ENCODE results near the gene MRPL36.
"Not testable (repeated sequence)": the region's sequence is repeated elsewhere in the genome, so short reads cannot be mapped to it uniquely, and the experiment has no call there.

The MRPL36 gene

DNA sequence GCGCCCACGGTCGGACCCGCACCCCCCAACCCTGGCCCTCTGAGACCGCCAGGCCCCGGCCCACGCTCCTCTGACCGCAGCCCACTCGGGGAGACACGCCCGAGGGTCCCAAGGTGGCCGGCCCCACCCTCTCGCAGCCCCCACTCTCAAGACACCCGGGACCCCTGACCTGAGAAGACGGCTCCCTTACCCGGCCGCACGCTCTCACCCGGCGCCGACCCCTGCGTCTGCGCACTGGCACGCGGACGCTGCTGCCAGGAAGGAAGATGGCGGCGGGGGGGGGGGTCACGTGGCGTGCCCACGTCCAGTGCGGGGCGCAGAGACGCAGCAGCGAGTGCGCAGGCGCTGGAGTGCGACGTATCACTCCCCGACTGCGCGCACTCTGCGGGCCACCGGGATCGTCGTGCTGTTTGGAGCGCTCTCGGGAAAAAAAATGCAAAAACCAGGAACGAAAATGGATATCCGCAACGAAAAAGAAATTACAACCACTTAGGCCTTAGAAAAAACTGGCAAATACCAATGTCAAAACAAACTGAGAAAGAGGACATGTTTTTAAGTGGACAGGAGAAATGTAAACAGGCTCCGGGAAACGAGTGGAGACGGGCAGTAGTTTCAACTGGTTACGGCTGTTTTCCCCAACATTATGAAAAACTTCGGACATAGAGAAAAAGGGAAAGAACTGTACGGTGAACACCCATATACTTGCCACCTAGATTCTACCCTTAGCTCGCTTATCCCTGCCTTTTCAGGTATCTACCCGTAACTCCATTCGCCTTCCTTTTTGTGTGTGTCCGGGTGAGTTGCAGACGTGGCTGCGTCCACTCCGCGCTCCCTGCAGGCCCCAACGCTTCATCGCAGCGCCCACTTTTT lies at the start of gene MRPL36:
MRPL36 (minus strand) TSS at position 236 of the 870 bp plus-strand sequence. CDS start 902 bp downstream, outside the sequence.
- DNase-seq (ENCODE audit: low read depth, low spot score) = no peak
- TF ChIP-seq POLR2AphosphoS5 (IDR thresholded peaks at IDR 0.05; ENCODE audit: borderline replicate concordance, low read depth, low read length) (peak; percentile 88), FOXP2 (optimal IDR thresholded peaks at IDR 0.05; ENCODE audit: control extremely low read depth, extremely low read length, insufficient read depth) (no peak)
- peaks cover 43% of the 10 kb centered on the region for H3K36me3 ChIP-seq (ENCODE audit: insufficient read depth, low read length)
- H3K9me3 ChIP-seq (ENCODE audit: low read depth, low read length) = no peaks in the 10 kb centered on the region
- H3K27ac ChIP-seq = peak within 1 kb of the TSS; percentile 65
- peak within 1 kb of the TSS; percentile 93 for H3K4me3 ChIP-seq
- H3K9ac ChIP-seq (ENCODE audit: insufficient read length) = peak within 1 kb of the TSS; percentile 89

DNA sequence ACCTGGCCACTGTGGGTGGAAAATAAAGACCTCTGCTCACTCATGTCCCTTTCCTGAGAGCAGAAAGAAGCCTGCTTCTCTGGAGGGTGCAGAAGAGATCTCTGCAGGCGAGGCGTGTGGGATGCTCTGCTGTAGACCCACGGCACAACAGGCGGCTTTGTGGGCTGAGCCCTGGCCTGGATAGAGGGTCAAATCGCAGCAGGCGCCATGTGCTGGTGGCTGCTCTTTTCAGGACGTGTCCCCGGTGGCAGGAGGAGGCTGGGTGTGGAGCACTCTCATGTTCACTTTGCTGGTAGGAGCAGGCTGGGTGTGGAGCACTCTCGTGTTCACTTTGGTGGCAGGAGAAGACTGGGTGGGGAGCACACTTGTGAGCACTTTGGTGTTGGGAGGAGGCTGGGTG lies 48.0 kb upstream of the MRPL36 start:
- no peak for DNase-seq (ENCODE audit: low read depth, low spot score)

DNA sequence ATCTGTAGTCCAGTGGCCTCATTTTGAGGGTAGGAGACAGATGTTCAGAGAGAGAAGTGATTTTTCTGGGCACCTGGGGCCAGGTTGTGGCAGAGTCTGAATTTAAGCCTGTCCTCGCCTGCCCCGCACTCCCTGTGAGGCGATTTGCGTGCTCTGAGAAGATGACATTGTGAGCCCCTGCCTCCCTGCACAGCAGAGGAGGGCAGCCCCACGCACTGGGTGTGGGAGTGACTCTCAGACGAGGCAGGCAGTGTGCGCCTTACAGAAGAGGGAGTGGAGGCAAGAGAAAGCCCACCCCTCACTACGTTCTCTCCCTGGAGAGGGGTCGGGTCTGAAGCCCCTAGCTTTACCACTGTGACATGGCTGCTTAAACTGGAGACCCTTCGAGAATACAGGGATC lies 47.4 kb upstream of the MRPL36 start:
- DNase-seq (ENCODE audit: low read depth, low spot score) = no peak
- Histone ChIP-seq H3K9me3 (ENCODE audit: low read depth, low read length) (no peaks in the 10 kb centered on the region), H3K36me3 (ENCODE audit: insufficient read depth, low read length) (no peaks in the 10 kb centered on the region), H3K9ac (ENCODE audit: insufficient read length) (no peak overlapping the region), H3K27ac (no peak overlapping the region), H3K4me3 (no peak overlapping the region)
- TF ChIP-seq EZH2 (IDR thresholded peaks at IDR 0.05) (no peak), FOXP2 (optimal IDR thresholded peaks at IDR 0.05; ENCODE audit: control extremely low read depth, extremely low read length, insufficient read depth) (no peak), POLR2AphosphoS5 (IDR thresholded peaks at IDR 0.05; ENCODE audit: borderline replicate concordance, low read depth, low read length) (no peak)

More for the DNA sequence above, 48.0 kb upstream of the MRPL36 start:
- Histone ChIP-seq H3K4me3 (no peak overlapping the region), H3K9me3 (ENCODE audit: low read depth, low read length) (no peaks in the 10 kb centered on the region), H3K27ac (no peak overlapping the region), H3K36me3 (ENCODE audit: insufficient read depth, low read length) (no peaks in the 10 kb centered on the region), H3K9ac (ENCODE audit: insufficient read length) (no peak overlapping the region)
- TF ChIP-seq POLR2AphosphoS5 (IDR thresholded peaks at IDR 0.05; ENCODE audit: borderline replicate concordance, low read depth, low read length) (no peak), EZH2 (IDR thresholded peaks at IDR 0.05) (no peak), FOXP2 (optimal IDR thresholded peaks at IDR 0.05; ENCODE audit: control extremely low read depth, extremely low read length, insufficient read depth) (no peak)

DNA sequence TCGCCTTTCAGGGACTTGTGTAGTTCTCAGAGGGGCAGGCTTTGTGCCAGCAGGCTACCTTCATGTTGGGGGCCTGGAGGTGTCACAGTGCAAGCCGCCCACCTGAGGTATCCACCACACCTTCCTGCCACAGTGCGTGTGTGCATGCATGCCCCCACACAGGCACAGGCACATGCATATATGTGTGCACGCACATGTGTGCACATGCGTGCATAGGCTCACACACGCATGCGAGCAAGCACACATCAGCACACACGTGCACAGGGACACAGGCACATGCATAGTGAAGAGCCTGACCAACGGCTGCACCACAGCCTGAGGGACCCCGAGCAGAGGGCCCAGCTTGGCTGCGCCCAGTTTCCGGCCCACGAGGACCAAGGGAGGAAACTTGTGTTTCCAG lies 46.9 kb upstream of the MRPL36 start:
- Histone ChIP-seq H3K36me3 (ENCODE audit: insufficient read depth, low read length) (no peaks in the 10 kb centered on the region), H3K9me3 (ENCODE audit: low read depth, low read length) (no peaks in the 10 kb centered on the region), H3K27ac (no peak overlapping the region), H3K9ac (ENCODE audit: insufficient read length) (no peak overlapping the region), H3K4me3 (no peak overlapping the region)
- no peak for DNase-seq (ENCODE audit: low read depth, low spot score)
- no peak for TF ChIP-seq FOXP2 (optimal IDR thresholded peaks at IDR 0.05; ENCODE audit: control extremely low read depth, extremely low read length, insufficient read depth)
- TF ChIP-seq EZH2 (IDR thresholded peaks at IDR 0.05) = no peak
- TF ChIP-seq POLR2AphosphoS5 (IDR thresholded peaks at IDR 0.05; ENCODE audit: borderline replicate concordance, low read depth, low read length) = no peak

DNA sequence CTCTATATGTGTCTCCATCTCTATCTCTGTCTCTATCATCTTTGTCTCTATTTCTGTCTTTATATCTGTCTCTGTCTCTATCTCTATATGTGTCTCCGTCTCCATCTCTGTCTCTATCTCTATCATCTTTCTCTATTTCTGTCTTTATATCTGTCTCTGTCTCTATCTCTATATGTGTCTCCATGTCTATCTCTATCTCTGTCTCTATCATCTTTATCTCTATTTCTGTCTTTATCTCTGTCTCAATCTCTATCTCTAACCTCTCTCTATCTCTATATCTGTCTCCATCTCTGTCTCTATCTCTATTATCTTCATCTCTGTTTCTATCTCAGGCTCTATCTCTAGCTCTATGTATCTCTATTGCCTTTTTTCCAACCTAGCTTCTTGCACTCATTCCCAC lies 46.1 kb upstream of the MRPL36 start:
- Histone ChIP-seq H3K4me3 (no peak overlapping the region), H3K9ac (ENCODE audit: insufficient read length) (no peak overlapping the region), H3K27ac (no peak overlapping the region), H3K36me3 (ENCODE audit: insufficient read depth, low read length) (no peaks in the 10 kb centered on the region), H3K9me3 (ENCODE audit: low read depth, low read length) (no peaks in the 10 kb centered on the region)
- TF ChIP-seq FOXP2 (optimal IDR thresholded peaks at IDR 0.05; ENCODE audit: control extremely low read depth, extremely low read length, insufficient read depth) (no peak), EZH2 (IDR thresholded peaks at IDR 0.05) (no peak), POLR2AphosphoS5 (IDR thresholded peaks at IDR 0.05; ENCODE audit: borderline replicate concordance, low read depth, low read length) (no peak)
- no peak for DNase-seq (ENCODE audit: low read depth, low spot score)

DNA sequence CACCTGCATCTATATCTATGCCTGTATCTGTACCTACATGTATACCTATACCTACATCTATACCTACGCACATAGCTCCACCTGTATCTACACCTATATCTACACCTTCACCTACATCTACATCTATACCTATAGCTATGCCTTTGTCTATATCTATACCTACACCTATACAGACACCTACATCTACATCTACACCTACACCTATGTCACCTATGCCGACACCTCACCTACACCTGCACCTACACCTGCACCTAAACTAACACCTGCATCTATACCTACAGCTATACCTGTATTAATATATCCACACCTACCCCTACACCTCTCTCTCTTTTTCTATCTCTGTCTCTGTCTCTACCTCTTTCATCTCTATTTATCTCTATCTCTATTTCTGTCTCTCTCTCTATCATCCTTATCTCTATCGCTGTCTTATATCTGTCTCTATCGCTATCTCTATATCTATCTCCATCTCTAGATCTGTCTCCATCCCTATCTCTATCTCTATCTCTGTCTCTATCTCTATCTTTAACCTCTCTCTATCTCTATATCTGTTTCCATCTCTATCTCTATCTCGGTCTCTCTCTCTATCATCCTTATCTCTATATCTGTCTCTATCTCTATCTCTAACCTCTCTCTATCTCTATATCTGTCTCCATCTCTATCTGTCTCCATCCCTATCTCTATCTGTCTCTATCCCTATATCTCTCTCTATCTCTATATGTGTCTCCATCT lies 45.2 kb upstream of the MRPL36 start:
- no peaks in the 10 kb centered on the region for H3K9me3 ChIP-seq (ENCODE audit: low read depth, low read length)
- no peak overlapping the region for H3K9ac ChIP-seq (ENCODE audit: insufficient read length)
- H3K27ac ChIP-seq = no peak overlapping the region
- TF ChIP-seq FOXP2 (optimal IDR thresholded peaks at IDR 0.05; ENCODE audit: control extremely low read depth, extremely low read length, insufficient read depth) = no peak
- no peak for TF ChIP-seq EZH2 (IDR thresholded peaks at IDR 0.05)
- no peak for TF ChIP-seq POLR2AphosphoS5 (IDR thresholded peaks at IDR 0.05; ENCODE audit: borderline replicate concordance, low read depth, low read length)
- no peak overlapping the region for H3K4me3 ChIP-seq
- no peaks in the 10 kb centered on the region for H3K36me3 ChIP-seq (ENCODE audit: insufficient read depth, low read length)
- DNase-seq (ENCODE audit: low read depth, low spot score) = no peak

DNA sequence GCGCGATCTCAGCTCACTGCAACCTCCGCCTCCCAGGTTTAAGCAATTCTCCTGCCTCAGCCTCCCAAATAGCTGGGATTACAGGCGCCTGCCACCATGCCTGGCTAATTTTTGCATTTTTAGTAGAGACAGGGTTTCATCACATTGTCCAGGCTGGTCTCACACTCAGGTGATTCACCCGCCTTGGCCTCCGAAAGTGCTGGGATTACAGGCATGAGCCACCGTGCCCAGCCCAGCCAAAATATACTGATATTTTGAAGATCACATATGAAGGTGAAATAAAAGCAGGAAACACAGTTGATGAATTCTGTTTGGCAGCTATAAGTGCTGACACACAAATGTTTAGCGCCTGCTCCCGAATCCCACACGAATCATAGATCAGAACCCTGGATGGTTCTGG lies 44.1 kb upstream of the MRPL36 start:
- H3K9ac ChIP-seq (ENCODE audit: insufficient read length); H3K4me3 ChIP-seq; H3K9me3 ChIP-seq (ENCODE audit: low read depth, low read length); H3K36me3 ChIP-seq (ENCODE audit: insufficient read depth, low read length); H3K27ac ChIP-seq; DNase-seq (ENCODE audit: low read depth, low spot score): not testable (repeated sequence)

DNA sequence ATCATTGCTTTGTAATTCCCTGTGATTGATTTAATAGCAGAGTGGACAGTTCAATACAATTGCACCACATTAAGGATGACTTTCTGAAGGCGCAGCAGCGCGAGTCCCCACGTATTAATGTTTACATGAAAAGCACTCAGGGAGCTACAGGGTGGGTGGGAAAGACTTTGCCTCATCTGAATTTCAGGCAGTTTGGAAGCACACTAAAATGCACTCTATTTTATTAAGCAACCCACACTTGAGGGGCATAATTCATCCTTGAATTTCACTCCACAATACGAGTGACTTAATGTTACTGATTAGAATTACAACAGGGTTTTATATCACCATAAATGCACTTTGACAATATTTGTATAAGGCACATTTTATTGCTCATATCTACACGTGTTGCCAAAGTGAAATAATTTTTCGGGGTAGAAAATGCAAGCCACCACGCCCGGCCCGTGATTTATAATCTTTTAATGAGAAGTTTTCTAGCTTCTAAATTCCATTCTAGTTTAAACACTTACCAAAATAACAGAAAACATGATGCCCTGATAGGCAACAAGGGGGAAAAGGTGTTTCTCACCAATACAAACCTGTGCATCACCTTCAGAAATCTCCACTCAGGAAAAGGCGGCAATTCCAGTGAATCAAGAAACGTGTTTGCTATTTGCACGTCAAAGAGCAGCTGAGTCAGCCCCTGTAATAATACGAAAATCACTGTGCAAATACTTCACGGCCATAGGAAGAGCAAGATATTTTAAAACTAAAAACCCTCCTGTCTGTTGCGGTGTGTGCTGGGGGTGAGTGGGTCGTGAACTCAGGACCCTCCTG lies 42.6 kb upstream of the MRPL36 start:
- Histone ChIP-seq H3K4me3 (no peak overlapping the region), H3K27ac (no peak overlapping the region), H3K9ac (ENCODE audit: insufficient read length) (no peak overlapping the region), H3K36me3 (ENCODE audit: insufficient read depth, low read length) (no peaks in the 10 kb centered on the region), H3K9me3 (ENCODE audit: low read depth, low read length) (no peaks in the 10 kb centered on the region)
- TF ChIP-seq POLR2AphosphoS5 (IDR thresholded peaks at IDR 0.05; ENCODE audit: borderline replicate concordance, low read depth, low read length) (no peak), FOXP2 (optimal IDR thresholded peaks at IDR 0.05; ENCODE audit: control extremely low read depth, extremely low read length, insufficient read depth) (no peak), EZH2 (IDR thresholded peaks at IDR 0.05) (no peak)
- DNase-seq (ENCODE audit: low read depth, low spot score) = no peak

Measured in SK-N-MC (cell line).